Esophagus muscularis mucosa (tissue), 4 donors: ENCODE results near the gene TMEM123. TPM values are rescaled to one million over a fixed set of nuclear protein-coding genes. Genes with fewer than 3 reads are reported as not detected.

ENCODE experiments used
- DNase-seq: peaks from one replicate; pipeline ENCODE4 v3.0.0-alpha.2; 2017; ENCODE audit errors: extremely low spot score
- H3K27ac ChIP-seq, 4 donors: fragments of 200-600 bp; sonication (generic); replicated peaks in 1 of 4; 1 replicate in 3 of 4; 2 replicates in 1 of 4; pipeline ENCODE4 v1.5.1; 2016 to 2019; ENCODE audit warnings: mild to moderate bottlenecking in 1 of 4
- H3K27me3 ChIP-seq, 4 donors: fragments of 200-600 bp; sonication (generic); one replicate each; pipeline versions ENCODE4 v1.5.1 to v1.6.0; 2016 to 2019
- H3K36me3 ChIP-seq, 4 donors: fragments of 200-600 bp; sonication (generic); one replicate each; pipeline ENCODE4 v1.5.1; 2016 to 2019
- H3K4me1 ChIP-seq, 4 donors: fragments of 200-600 bp; sonication (generic); one replicate each; pipeline ENCODE4 v1.5.1; 2016 to 2019
- H3K4me3 ChIP-seq, 4 donors: fragments of 200-600 bp; sonication (generic); 1 replicate in 2 of 4; 2 replicates in 2 of 4; pipeline ENCODE4 v1.5.1; 2016 to 2019; ENCODE audit warnings: mild to moderate bottlenecking in 4 of 4, moderate library complexity in 1 of 4
- H3K9me3 ChIP-seq, 4 donors: fragments of 200-600 bp; sonication (generic); 1 replicate in 3 of 4; 2 replicates in 1 of 4; pipeline ENCODE4 v1.5.1; 2016 to 2019
- CTCF ChIP-seq, 3 experiments: fragments of 200-600 bp in 2 of 3; fragments of 450-650 bp in 1 of 3; sonication (generic) in 2 of 3; IDR thresholded peaks; one replicate each; pipeline ENCODE4 v1.5.1; 2017 to 2019; ENCODE audit warnings: antibody characterized with exemption in 3 of 3, mild to moderate bottlenecking in 2 of 3, moderate library complexity in 1 of 3
- EP300 ChIP-seq: sonication (generic); formaldehyde crosslinking; IDR thresholded peaks from one replicate; pipeline ENCODE4 v1.6.1; 2017; ENCODE audit warnings: antibody characterized with exemption
- POLR2A ChIP-seq: fragments of 450-650 bp; IDR thresholded peaks from one replicate; pipeline ENCODE4 v1.6.1; 2017; ENCODE audit warnings: antibody characterized with exemption, moderate library complexity, mild to moderate bottlenecking, low read depth
- POLR2AphosphoS5 ChIP-seq, 2 donors: sonication (generic); formaldehyde crosslinking; IDR thresholded peaks; one replicate each; pipeline ENCODE4 v1.6.1; 2017; ENCODE audit warnings: antibody characterized with exemption in 2 of 2
- WGBS: methylation state at CpG from one replicate; pipeline ENCODE4 v1.1.5; 2018; 5-methylcytosine and 5-hydroxymethylcytosine counted together
- intact Hi-C: fragments of 100-400 bp; cut with DNase I; formaldehyde crosslinking; loops from one replicate; pipeline ENCODE4 v1.15.1; 2023
- total RNA-seq, 4 donors: library from RNA; depleted of rRNA; stranded (reverse); fragments of >200 nt; gene quantifications; one replicate each; pipeline versions ENCODE4 v1.1.0 to v1.2.1, GENCODE V29; 2016

TMEM123 gene
- total RNA-seq, 4 donors from 2014 or later = 82.7 to 116 (median 88.8) TPM

DNA sequence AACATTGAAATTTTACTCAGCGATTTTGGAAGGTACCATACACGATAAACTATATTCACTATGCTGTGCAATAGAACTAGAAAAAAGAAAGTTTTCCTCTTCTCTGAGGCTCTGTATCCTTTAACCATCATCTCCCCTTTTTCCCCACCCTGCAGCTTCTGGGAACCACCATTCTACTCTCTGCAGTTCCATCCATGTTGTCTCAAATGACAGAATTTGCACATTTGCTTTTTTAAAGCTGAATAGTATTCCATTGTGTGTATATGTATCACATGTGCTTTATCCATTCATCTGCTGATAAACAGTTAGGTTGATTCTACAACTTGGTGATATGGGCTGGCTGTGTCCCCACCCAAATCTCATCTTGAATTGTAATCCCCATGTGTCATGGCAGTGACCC, 21.2 kb downstream of the TMEM123 start:
- Histone ChIP-seq H3K4me1 (peaks cover 17 to 37% (median 27%) of the 10 kb centered on the region in 4 donors), H3K4me3 (no peak overlapping the region), H3K36me3 (peaks cover 0 to 6% (median 0%) of the 10 kb centered on the region in 4 donors), H3K27ac (no peak overlapping the region), H3K9me3 (no peaks in the 10 kb centered on the region), H3K27me3 (no peaks in the 10 kb centered on the region)
- TF ChIP-seq EP300 (no peak), POLR2A (no peak), POLR2AphosphoS5 (IDR thresholded peaks at IDR 0.05) (no peak), CTCF (IDR thresholded peaks at IDR 0.05) (no peak)
- 96% methylated on average over 2 of the region's 2 CpGs for WGBS
- intact Hi-C loops = no loop called here
- no peak for DNase-seq

GRCh38 chr11:102430158-102430836, 22.3 kb downstream of the TMEM123 start:
- Histone ChIP-seq H3K4me3 (no peak overlapping the region), H3K27me3 (no peaks in the 10 kb centered on the region), H3K9me3 (no peaks in the 10 kb centered on the region), H3K4me1 (peaks cover 22 to 42% (median 31%) of the 10 kb centered on the region in 4 donors), H3K36me3 (peaks cover 0 to 6% (median 0%) of the 10 kb centered on the region in 4 donors), H3K27ac (no peak overlapping the region)
- no peak for DNase-seq
- 66% methylated on average over 3 of the region's 3 CpGs for WGBS
- TF ChIP-seq CTCF (IDR thresholded peaks at IDR 0.05) (no peak), POLR2A (no peak), EP300 (no peak), POLR2AphosphoS5 (IDR thresholded peaks at IDR 0.05) (no peak)
- intact Hi-C loops = no loop called here

DNA sequence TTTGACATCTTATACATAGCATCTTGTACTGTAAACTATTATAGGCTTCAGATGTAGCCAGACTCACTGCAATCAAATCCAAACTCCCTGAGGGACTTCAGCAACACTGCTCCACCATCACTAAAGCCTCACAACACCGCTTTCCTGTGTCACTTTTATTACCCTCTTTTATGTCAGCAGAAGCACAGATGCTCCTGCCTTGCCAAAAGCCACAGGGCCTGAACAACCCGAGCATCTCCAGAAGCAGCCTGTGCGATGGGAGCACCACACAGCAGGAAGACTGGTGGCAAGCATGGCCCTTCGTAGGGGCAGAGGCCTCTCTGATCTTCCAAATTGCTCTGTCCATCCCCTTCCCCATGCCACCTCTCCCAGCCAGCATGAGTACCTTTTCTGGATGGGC, 22.9 kb downstream of the TMEM123 start:
- Histone ChIP-seq H3K27ac (no peak overlapping the region), H3K9me3 (no peaks in the 10 kb centered on the region), H3K4me3 (no peak overlapping the region), H3K27me3 (no peaks in the 10 kb centered on the region), H3K4me1 (peaks cover 22 to 42% (median 31%) of the 10 kb centered on the region in 4 donors), H3K36me3 (peaks cover 0 to 6% (median 0%) of the 10 kb centered on the region in 4 donors)
- 66% methylated on average over 4 of the region's 4 CpGs for WGBS
- no peak for TF ChIP-seq POLR2AphosphoS5 (IDR thresholded peaks at IDR 0.05)
- no peak for TF ChIP-seq POLR2A
- TF ChIP-seq EP300 = no peak
- no peak for TF ChIP-seq CTCF (IDR thresholded peaks at IDR 0.05)
- intact Hi-C loops = no loop called here
- DNase-seq = no peak

DNA sequence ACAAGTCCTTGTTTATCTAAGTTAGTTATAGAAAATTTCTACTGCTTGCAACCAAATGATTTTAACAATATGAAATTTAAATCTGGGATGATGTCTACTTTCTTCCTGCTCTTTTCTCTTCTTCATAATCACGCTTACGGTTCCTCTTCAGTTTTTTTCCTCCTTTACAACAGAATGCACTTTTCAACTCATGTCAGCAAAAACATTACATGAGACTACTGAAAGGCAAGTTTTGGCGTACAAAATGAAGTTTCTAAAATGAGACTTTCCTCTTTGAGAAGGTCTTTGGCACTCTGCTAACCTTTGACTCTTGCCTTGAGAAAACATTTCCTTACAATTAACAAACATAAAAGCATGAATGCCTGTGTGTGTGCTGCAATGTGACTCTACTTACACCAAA, 23.3 kb downstream of the TMEM123 start:
- 62% methylated on average over 3 of the region's 3 CpGs for WGBS
- no peaks in the 10 kb centered on the region for H3K9me3 ChIP-seq
- H3K4me1 ChIP-seq = peaks cover 22 to 42% (median 31%) of the 10 kb centered on the region in 4 donors
- TF ChIP-seq CTCF (IDR thresholded peaks at IDR 0.05) = no peak
- TF ChIP-seq EP300 = no peak
- TF ChIP-seq POLR2AphosphoS5 (IDR thresholded peaks at IDR 0.05) = no peak
- TF ChIP-seq POLR2A = no peak
- H3K36me3 ChIP-seq = peaks cover 0 to 6% (median 0%) of the 10 kb centered on the region in 4 donors
- intact Hi-C loops = no loop called here
- no peak for DNase-seq
- no peaks in the 10 kb centered on the region for H3K27me3 ChIP-seq
- no peak overlapping the region for H3K27ac ChIP-seq
- no peak overlapping the region for H3K4me3 ChIP-seq
